GM15510 (cell line): Measurements from ENCODE around the gene USF2.

ENCODE experiments used
- POLR2A ChIP-seq: IDR thresholded peaks from 3 replicates; pipeline ENCODE4 v1.6.1; 2011; ENCODE audit warnings: borderline replicate concordance; ENCODE audit not compliant: insufficient read length; ENCODE audit errors: extremely low read depth

The USF2 gene, protein sequence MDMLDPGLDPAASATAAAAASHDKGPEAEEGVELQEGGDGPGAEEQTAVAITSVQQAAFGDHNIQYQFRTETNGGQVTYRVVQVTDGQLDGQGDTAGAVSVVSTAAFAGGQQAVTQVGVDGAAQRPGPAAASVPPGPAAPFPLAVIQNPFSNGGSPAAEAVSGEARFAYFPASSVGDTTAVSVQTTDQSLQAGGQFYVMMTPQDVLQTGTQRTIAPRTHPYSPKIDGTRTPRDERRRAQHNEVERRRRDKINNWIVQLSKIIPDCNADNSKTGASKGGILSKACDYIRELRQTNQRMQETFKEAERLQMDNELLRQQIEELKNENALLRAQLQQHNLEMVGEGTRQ

GRCh38 chr19:35268536-35269437 is at the start of gene USF2:
Gene USF2, plus strand, starts transcription at chr19:35268962. Its CDS starts 140 bp downstream, at chr19:35269102.
- TF ChIP-seq POLR2A: no peak

GRCh38 chr19:35219008-35219407 is 49.8 kb upstream of the USF2 start:
- no peak for TF ChIP-seq POLR2A

DNA sequence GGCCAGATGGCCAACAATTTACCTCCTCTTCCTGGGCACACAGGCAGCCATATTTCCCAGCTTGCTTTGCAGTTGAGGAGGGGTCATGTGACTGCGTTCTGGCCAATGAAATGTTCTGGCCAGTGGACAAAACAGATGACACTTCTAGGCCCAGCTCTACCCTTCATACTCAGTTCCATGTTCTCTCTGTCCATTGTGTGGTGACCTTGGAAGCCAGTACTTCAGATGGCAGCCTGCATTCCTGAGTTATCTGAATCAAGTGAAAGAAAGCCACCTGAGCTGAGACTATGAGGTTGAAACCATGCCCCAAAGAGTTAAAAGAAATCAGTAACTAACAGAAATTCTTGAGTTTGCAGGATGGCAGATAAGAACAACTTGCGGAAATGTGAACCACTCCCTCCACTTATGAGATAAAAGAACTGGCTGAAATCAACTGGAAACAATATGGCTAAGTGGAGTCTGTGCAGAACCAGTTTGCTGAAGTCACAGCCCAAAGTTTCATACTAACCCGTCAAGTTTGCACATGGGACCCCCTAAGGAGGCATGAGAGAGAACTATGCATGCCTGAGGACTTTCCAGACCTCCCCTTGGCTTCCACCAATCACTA is 48.3 kb upstream of the USF2 start:
- no peak for TF ChIP-seq POLR2A

GRCh38 chr19:35222373-35223015 is 46.3 kb upstream of the USF2 start:
- TF ChIP-seq POLR2A: no peak

DNA sequence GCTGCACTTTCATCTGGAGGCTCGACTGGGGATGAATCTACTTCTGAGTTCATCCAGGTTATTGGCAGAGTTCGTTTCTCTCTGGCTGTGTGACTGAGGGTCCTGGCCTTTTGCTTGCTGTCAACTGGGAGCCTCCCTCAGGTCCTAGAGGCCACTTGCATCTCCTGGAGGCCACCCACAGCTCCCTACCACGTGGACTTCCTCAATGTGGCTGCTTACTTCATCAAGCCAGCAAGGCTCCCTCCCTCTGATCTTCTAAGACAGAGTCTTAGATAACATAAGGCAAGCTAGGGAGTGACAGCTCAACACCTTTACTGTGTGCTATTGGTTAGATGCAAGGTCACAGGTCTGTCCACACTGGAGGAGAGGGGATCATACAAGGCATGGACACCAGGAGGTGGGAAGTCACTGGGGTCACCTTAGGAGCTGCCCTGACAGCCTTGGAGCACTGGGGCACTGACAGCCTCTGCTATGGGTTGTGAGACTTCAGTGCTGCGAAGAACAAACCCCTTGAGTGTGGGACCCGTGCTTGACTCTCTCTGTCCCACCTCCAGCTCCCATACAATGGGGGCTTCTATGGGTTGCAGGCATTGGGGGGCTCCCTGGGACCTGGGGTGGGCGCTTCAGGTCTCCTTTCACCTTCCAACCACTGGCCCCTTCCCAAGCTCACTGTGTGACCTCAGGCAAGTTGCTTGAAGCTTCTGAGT is 45.5 kb upstream of the USF2 start:
- TF ChIP-seq POLR2A: no peak

GRCh38 chr19:35223862-35224505 is 44.8 kb upstream of the USF2 start:
- TF ChIP-seq POLR2A: no peak

DNA sequence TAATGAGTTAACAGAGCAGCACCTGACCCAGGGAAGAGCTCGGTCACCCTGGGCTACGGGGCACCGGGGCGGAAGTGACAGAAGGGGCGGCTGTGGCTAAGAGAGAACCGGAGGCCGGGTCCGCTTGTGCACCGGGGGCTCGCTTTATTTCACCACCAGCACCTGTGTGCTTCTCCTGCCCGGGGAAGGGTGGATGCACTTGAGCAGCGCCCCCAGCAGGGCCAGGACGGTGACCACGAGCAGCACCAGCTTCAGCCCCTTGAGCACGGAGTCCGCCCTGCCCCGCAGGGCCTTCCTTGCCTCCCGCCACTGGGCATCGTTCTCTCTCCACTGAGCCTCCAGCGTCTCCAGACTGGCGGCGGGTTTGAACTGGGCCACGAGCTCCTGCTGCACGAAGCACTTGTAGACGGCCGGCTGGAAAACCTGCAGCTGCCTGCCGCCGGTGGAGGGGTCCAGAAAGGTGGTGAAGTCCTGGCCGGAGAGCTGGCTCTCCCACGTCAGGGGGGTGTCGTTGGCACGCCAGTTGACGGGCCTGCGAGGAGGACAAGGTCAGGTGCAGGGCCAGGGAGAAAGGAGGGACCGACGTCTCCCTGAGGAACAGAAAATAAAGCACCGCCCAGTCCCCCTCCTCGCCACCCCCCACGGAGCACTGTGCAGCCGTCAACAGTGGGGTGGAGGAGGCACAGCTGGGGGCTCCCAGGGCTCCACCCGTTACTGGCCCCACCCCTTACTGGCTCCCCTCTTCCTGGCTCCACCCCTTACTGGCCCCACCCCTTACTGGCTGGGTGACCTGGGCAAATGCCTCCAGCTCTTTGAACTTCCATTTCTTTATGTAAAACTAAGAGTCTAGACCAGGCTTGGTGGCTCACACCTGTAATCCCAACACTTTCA is 43.8 kb upstream of the USF2 start:
- TF ChIP-seq POLR2A: no peak

- TF ChIP-seq POLR2A: no peak
These were observed 42.8 kb upstream of the USF2 start for GRCh38 chr19:35225951-35226350.

DNA sequence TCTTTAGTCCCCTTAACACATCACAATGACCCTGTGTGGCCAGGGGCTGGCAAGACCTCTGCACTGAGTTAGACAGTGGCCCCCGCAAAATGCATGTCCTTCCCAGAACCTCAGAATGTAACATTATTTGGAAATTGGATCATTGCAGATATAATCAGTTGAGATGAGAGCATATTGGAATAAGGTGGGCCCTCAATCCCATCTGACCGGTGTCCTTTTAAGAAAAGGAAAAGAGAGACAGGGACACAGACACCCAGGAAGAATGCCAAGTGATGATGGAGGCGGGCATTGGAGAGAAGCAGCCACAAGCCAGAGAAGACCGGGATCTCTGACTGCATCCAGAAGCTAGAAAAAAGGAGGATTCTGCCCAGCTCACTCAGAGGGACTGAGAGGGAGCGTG is 42.0 kb upstream of the USF2 start:
- TF ChIP-seq POLR2A: no peak

- TF ChIP-seq POLR2A: no peak
These were observed 40.4 kb upstream of the USF2 start, which contains the start of gene FAM187B for GRCh38 chr19:35228177-35228930. Gene FAM187B, minus strand, starts transcription at chr19:35228739. Its CDS starts 59 bp downstream, at chr19:35228680.

GRCh38 chr19:35229601-35230000 is 39.2 kb upstream of the USF2 start:
- TF ChIP-seq POLR2A: no peak

DNA sequence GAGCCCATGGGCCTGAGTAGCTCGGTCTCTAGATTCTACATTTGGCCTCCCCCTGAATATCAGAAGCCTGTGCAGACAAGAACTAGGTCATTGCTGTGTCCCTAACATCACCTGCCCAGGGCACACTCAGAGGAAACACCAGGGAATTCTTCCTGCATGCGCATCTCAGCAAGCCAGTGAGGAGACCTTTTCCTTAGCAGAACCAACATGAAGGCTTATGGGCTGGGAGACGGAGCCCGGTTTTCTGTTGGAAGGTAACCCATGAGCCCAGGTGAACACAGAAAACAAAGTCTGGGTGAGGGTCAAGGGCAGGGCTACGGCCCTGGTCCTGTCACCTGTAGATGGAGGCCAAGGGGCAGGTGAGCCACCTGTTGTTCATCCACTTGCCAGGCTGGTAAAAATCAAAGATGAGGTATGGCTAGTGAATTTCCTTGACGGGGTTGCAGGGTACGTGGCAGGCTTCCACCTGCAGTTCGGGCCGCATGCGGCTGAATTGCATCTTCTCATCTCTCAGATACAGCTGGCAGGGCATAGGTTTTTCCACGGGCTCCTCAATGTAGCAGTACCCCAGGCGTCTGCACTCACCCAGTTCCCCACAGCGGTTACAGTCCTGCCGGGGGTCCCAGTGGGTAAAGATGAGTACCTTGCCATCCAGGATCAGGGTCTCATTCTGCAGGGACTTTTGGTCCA is 36.7 kb upstream of the USF2 start:
- TF ChIP-seq POLR2A: no peak

GRCh38 chr19:35232912-35233311 is 35.9 kb upstream of the USF2 start:
- TF ChIP-seq POLR2A: no peak
